Fibroblast of lung (primary cell): ENCODE data around the gene CPT1A.

Experiments used
- EZH2 ChIP-seq: IDR thresholded peaks from 2 replicates; pipeline ENCODE4 v1.5.1; 2012; ENCODE audit warnings: low read length, control low read depth, mild to moderate bottlenecking; ENCODE audit errors: missing control alignments
- TF ChIP-seq, protein P1 (sequence below), 2 donors: IDR thresholded peaks in 1 of 2; conservative IDR thresholded peaks in 1 of 2; 1 replicate in 1 of 2; 2 replicates in 1 of 2; pipeline ENCODE4 v1.5.1; 2011 to 2012; ENCODE audit warnings: low read length in 2 of 2, control low read depth in 1 of 2, inconsistent platforms in 1 of 2, low read depth in 1 of 2, mild to moderate bottlenecking in 1 of 2

DNA sequence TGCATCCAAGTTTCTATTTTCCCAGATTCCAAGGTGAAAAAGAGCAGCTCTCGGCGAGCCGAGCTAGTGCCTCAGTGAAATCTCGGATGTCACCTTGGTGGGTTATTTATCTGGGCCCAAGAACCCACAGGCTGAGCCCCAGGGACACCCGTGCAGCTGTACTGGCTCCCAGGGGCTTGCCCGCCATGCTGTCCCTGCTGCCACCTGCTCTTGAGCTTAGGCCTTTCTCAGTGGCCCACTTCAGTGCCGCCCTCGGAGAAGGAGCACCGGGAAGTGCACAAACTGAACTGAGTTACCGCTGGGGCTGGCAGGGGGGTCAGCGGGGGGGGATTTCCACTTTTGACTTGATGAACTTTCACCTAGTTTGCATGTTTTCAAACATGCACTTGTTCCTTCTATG lies 27.9 kb downstream of the CPT1A start:
- TF ChIP-seq, protein P1, sequence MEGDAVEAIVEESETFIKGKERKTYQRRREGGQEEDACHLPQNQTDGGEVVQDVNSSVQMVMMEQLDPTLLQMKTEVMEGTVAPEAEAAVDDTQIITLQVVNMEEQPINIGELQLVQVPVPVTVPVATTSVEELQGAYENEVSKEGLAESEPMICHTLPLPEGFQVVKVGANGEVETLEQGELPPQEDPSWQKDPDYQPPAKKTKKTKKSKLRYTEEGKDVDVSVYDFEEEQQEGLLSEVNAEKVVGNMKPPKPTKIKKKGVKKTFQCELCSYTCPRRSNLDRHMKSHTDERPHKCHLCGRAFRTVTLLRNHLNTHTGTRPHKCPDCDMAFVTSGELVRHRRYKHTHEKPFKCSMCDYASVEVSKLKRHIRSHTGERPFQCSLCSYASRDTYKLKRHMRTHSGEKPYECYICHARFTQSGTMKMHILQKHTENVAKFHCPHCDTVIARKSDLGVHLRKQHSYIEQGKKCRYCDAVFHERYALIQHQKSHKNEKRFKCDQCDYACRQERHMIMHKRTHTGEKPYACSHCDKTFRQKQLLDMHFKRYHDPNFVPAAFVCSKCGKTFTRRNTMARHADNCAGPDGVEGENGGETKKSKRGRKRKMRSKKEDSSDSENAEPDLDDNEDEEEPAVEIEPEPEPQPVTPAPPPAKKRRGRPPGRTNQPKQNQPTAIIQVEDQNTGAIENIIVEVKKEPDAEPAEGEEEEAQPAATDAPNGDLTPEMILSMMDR (conservative IDR thresholded peaks at IDR 0.05 in 1 of 2, IDR thresholded peaks at IDR 0.05 in 1 of 2; ENCODE audit: low read depth in 1 of 2, low read length in 2 of 2) = no peak
- TF ChIP-seq EZH2 = no peak
